Left ventricle myocardium inferior (tissue), 1 donor: Measurements from ENCODE around the gene AASS. TPM values are rescaled to one million over a fixed set of nuclear protein-coding genes. Genes with fewer than 3 reads are reported as not detected.

Source experiments
- DNase-seq: peaks from one replicate; pipeline ENCODE4 v3.0.0-alpha.2; 2020
- H3K27ac ChIP-seq: fragments of 200-600 bp; replicated peaks from 2 replicates; pipeline ENCODE4 v1.8.0; 2021
- H3K27me3 ChIP-seq: fragments of 200-600 bp; 2 replicates; pipeline ENCODE4 v1.8.0; 2021; ENCODE audit warnings: low read depth
- H3K36me3 ChIP-seq: fragments of 200-600 bp; 2 replicates; pipeline ENCODE4 v1.8.0; 2021
- H3K4me1 ChIP-seq: fragments of 200-600 bp; 2 replicates; pipeline ENCODE4 v1.8.0; 2021
- H3K4me3 ChIP-seq: fragments of 200-600 bp; 2 replicates; pipeline ENCODE4 v1.8.0; 2021; ENCODE audit warnings: mild to moderate bottlenecking, moderate library complexity
- H3K9me3 ChIP-seq: fragments of 200-600 bp; replicated peaks from 2 replicates; pipeline ENCODE4 v1.8.0; 2021
- intact Hi-C: fragments of 100-400 bp; cut with micrococcal nuclease; formaldehyde crosslinking; loops from one replicate; pipeline ENCODE4 v1.11.0; 2022
- total RNA-seq: library from RNA; stranded (reverse); fragmentation: NEBNext Ultra II Directional; extraction: Animal tissue kit (Norgen Biotek cat#: 25700); gene quantifications from one replicate; pipeline ENCODE4 v1.2.1, GENCODE V29; 2021
- TF ChIP-seq, protein P1 (sequence below): fragments of 200-600 bp; IDR thresholded peaks from 2 replicates; pipeline ENCODE4 v1.8.0; 2021; ENCODE audit warnings: antibody characterized with exemption, mild to moderate bottlenecking, borderline replicate concordance
- donor health status: DM: no; HTN: yes; CAD: no; lungs with severe emphysema.

AASS gene
- total RNA-seq, 1 donor from 2014 or later, result 34.7 TPM

DNA sequence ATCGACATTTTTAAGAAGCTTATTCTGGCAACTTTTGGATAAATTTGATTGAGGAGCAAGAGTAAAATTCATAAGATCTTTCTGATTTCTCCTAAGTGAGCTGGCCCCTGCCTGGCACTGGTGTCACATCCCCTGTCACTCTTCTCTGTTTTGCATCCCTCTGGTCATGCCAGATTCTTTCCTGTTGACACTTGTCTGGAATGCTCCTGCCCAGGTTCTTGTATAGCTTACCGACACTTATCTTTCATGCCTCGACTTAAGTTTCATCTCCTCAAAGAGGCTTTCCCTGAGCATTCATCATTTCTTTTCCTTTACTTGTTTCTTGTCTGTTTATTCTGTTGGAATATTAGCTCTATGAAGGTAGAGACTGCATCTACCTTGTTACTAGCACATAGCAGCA is 22.2 kb upstream of the AASS start:
- Histone ChIP-seq H3K27ac (no peak overlapping the region), H3K9me3 (no peaks in the 10 kb centered on the region), H3K4me3 (no peak overlapping the region), H3K4me1 (no peaks in the 10 kb centered on the region), H3K36me3 (no peaks in the 10 kb centered on the region), H3K27me3 (no peaks in the 10 kb centered on the region)
- TF ChIP-seq, protein P1, sequence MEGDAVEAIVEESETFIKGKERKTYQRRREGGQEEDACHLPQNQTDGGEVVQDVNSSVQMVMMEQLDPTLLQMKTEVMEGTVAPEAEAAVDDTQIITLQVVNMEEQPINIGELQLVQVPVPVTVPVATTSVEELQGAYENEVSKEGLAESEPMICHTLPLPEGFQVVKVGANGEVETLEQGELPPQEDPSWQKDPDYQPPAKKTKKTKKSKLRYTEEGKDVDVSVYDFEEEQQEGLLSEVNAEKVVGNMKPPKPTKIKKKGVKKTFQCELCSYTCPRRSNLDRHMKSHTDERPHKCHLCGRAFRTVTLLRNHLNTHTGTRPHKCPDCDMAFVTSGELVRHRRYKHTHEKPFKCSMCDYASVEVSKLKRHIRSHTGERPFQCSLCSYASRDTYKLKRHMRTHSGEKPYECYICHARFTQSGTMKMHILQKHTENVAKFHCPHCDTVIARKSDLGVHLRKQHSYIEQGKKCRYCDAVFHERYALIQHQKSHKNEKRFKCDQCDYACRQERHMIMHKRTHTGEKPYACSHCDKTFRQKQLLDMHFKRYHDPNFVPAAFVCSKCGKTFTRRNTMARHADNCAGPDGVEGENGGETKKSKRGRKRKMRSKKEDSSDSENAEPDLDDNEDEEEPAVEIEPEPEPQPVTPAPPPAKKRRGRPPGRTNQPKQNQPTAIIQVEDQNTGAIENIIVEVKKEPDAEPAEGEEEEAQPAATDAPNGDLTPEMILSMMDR, result no peak
- intact Hi-C loops, result no loop called here
- no peak for DNase-seq

DNA sequence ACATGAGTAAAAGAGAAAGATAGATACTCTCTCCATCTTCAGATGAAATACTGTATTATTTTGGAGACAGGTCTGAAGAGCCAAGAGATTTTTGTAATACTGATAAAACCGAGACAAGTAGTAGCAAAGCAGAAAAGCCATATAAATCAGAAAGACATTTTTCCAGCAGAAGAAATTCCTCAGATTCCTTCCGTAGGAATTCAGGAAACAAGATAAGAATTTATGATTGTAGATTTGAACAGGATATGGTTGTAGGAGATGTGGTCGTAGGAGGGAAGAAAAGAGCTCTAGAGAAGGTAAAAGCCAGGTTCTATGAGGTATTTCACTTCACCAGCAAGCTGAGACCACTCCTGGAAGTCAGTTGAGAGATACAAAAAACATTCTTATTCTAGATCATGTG is 17.6 kb upstream of the AASS start:
- Histone ChIP-seq H3K4me1 (no peaks in the 10 kb centered on the region), H3K4me3 (no peak overlapping the region), H3K9me3 (no peaks in the 10 kb centered on the region), H3K27ac (no peak overlapping the region), H3K36me3 (no peaks in the 10 kb centered on the region), H3K27me3 (no peaks in the 10 kb centered on the region)
- intact Hi-C loops, result no loop called here
- no peak for DNase-seq
- TF ChIP-seq, protein P1, result no peak

DNA sequence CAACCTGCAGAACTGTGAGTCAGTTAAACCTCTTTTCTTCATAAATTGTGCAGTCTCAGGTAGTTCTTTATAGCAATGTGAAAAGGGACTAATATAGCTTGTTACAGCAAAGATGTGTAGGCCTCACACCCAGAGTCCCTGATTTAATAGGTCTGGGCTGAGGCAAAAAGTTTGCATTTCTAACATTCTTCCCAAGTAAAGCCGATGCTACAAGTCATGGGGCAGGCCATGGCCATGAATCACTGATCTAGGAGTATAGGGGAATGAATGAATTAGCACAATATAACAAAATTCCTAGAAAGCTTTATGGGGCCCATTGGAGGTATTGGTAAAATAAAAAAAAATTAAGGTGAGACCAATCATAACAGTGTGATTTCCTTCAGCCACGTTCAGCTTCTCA is 11.5 kb upstream of the AASS start:
- Histone ChIP-seq H3K9me3 (no peaks in the 10 kb centered on the region), H3K36me3 (no peaks in the 10 kb centered on the region), H3K27me3 (no peaks in the 10 kb centered on the region), H3K4me3 (no peak overlapping the region), H3K27ac (no peak overlapping the region), H3K4me1 (no peaks in the 10 kb centered on the region)
- TF ChIP-seq, protein P1, result no peak
- no peak for DNase-seq
- intact Hi-C loops, result no loop called here

DNA sequence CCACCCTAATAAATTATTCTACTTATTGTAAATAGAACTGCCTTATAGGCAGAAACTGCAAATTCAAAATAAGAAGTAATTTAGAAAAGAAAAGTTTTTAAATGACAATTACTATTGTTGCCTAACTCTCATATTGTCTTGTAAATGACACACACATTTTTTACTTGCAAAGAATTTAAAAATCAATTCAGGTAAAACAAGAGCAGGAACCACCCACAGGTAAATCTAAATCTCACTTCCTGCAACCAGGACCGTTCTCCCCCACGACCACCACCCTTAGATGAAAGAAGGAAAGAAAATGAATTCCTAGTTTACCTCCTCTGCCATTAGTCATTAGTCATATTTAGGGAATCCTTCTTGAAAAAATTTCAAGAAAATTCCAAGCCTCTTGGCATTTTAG is 4.8 kb upstream of the AASS start:
- no peak for DNase-seq
- TF ChIP-seq, protein P1, result no peak
- H3K4me3 ChIP-seq, result no peak overlapping the region
- peaks cover 25% of the 10 kb centered on the region for H3K4me1 ChIP-seq
- no peak overlapping the region for H3K27ac ChIP-seq
- no peaks in the 10 kb centered on the region for H3K9me3 ChIP-seq
- intact Hi-C loops, result no loop called here
- no peaks in the 10 kb centered on the region for H3K27me3 ChIP-seq
- H3K36me3 ChIP-seq, result no peaks in the 10 kb centered on the region

DNA sequence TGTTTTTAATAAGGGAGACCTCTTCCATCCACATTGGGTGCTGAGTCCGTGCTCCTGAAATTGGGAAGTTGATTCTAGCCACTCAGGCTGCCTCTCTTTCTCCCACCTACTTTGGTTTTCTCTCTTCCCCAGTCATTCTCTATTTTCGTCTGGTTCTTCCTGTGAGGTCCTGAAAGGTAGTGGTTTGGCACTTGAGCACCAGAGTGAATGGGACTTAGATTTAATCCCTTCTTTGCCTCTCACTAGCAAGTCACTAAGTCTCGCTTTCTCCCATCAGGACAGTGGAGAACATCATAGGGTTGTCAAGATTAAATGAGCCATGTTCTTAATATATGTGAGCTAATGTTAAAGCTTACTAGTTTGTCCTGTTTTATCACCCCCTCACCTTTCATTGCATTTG is 4.0 kb upstream of the AASS start:
- TF ChIP-seq, protein P1, result no peak
- H3K4me1 ChIP-seq, result peaks cover 33% of the 10 kb centered on the region
- no peak overlapping the region for H3K27ac ChIP-seq
- no peak for DNase-seq
- intact Hi-C loops, result no loop called here
- no peaks in the 10 kb centered on the region for H3K36me3 ChIP-seq
- H3K4me3 ChIP-seq, result no peak overlapping the region
- H3K9me3 ChIP-seq, result no peaks in the 10 kb centered on the region
- no peaks in the 10 kb centered on the region for H3K27me3 ChIP-seq
